Stimulated activated CD4-positive, alpha-beta T cell treated with anti-CD3 and anti-CD28 coated beads, Interleukin-15, amount 100 ng/mL, for 1 hour (primary cell): Measurements from ENCODE around the gene GAGE13.
"Not testable (repeated sequence)": the region's sequence is repeated elsewhere in the genome, so short reads cannot be mapped to it uniquely, and the experiment has no call there.

Source experiments
- DNase-seq, 2 donors: peaks; one replicate each; pipeline ENCODE4 v3.0.0-alpha.2; 2020; ENCODE audit warnings: low read depth in 1 of 2, low spot score in 1 of 2

GAGE13 gene

GRCh38 chrX:49331282-49331681, at the start of gene GAGE13:
Gene GAGE13 (plus strand): TSS chrX:49331582. CDS start chrX:49332738, 1,156 bp downstream.
- DNase-seq: not testable (repeated sequence)

GRCh38 chrX:49282647-49283011, 48.8 kb upstream of the GAGE13 start:
- no peak for DNase-seq

- DNase-seq: no peak
These were observed 47.2 kb upstream of the GAGE13 start for GRCh38 chrX:49284212-49284611.

- no peak for DNase-seq
These were observed 45.2 kb upstream of the GAGE13 start for GRCh38 chrX:49286136-49286535.

GRCh38 chrX:49286581-49286980, 44.8 kb upstream of the GAGE13 start:
- DNase-seq: no peak

- DNase-seq: no peak
These were observed 43.7 kb upstream of the GAGE13 start for GRCh38 chrX:49287665-49288064.

GRCh38 chrX:49290215-49290614, 41.2 kb upstream of the GAGE13 start:
- no peak for DNase-seq

- DNase-seq: peak; percentile 35 to 46
These were observed 39.6 kb upstream of the GAGE13 start for GRCh38 chrX:49291615-49292337.

GRCh38 chrX:49292400-49293362, 38.7 kb upstream of the GAGE13 start:
- no peak for DNase-seq

- not testable (repeated sequence) for DNase-seq
These were observed 32.1 kb upstream of the GAGE13 start for GRCh38 chrX:49299293-49299692.

- DNase-seq: no peak
These were observed 30.7 kb upstream of the GAGE13 start for GRCh38 chrX:49300703-49301102.

- no peak for DNase-seq
These were observed 28.0 kb upstream of the GAGE13 start, which contains the start of gene GAGE10 for GRCh38 chrX:49303346-49303745. Gene GAGE10 (plus strand): TSS chrX:49303646. CDS start chrX:49304860, 1,214 bp downstream.

- DNase-seq: not testable (repeated sequence)
These were observed 23.6 kb upstream of the GAGE13 start for GRCh38 chrX:49307775-49308174.

- DNase-seq: no peak
These were observed 22.6 kb upstream of the GAGE13 start for GRCh38 chrX:49308604-49309269.

- DNase-seq: no peak
These were observed 21.9 kb upstream of the GAGE13 start for GRCh38 chrX:49309401-49309981.

GRCh38 chrX:49310371-49310770, 21.0 kb upstream of the GAGE13 start:
- DNase-seq: no peak

GRCh38 chrX:49312176-49312575, 19.2 kb upstream of the GAGE13 start:
- no peak for DNase-seq

GRCh38 chrX:49316085-49316484, 15.3 kb upstream of the GAGE13 start:
- DNase-seq: no peak

- DNase-seq: not testable (repeated sequence)
These were observed 9.6 kb upstream of the GAGE13 start, which contains the start of gene GAGE12J for GRCh38 chrX:49321737-49322136. Gene GAGE12J (plus strand): TSS chrX:49322037. CDS start chrX:49323194, 1,157 bp downstream.

- DNase-seq: not testable (repeated sequence)
These were observed 9.1 kb upstream of the GAGE13 start for GRCh38 chrX:49322266-49322665.

- DNase-seq: not testable (repeated sequence)
These were observed 7.6 kb upstream of the GAGE13 start for GRCh38 chrX:49323735-49324134.
